Measurements from ENCODE around the gene THBS4. TPM values are rescaled to one million over a fixed set of nuclear protein-coding genes. Genes with fewer than 3 reads are reported as not detected.

Gene THBS4
- polyA plus RNA-seq, 1 donor from 2014 or later, result 6.3 TPM

DNA sequence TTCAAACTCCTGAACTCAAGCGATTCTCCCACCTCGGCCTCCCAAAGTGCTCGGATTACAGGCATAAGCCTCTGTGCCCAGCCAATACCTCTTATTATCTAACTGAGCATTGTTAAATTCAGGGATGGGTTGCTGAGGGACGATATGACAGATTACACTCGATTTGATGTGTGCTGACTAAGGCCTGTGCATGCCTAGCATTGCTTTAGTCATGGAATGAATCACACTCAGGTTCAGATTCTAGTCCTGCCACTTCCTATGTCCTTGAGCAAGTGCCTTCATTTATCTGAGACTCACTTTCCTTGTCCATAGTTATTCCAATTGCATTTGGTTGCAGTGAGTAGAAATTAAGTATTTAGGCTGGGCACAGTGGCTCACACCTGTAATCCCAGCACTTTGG is 19.5 kb downstream of the THBS4 start:
- Histone ChIP-seq H4K20me1 (ENCODE audit: insufficient read depth) (no peaks in the 10 kb centered on the region), H3K9me3 (ENCODE audit: low read length) (no peaks in the 10 kb centered on the region), H3K4me2 (ENCODE audit: low read length) (no peak overlapping the region), H2AFZ (ENCODE audit: low read depth, low read length) (no peak overlapping the region), H3K9me2 (ENCODE audit: insufficient read depth, low read length) (no peaks in the 10 kb centered on the region), H3K36me3 (ENCODE audit: insufficient read depth, low read length) (no peaks in the 10 kb centered on the region), H3K79me2 (replicated peaks; ENCODE audit: insufficient read depth, low read length) (no peaks in the 10 kb centered on the region), H3K27ac (ENCODE audit: low read length) (no peak overlapping the region), H3K4me3 (ENCODE audit: low read length) (no peak overlapping the region), H3K9ac (ENCODE audit: low read length) (no peak overlapping the region), H3K27me3 (ENCODE audit: insufficient read depth, low read depth, low read length) (no peaks in the 10 kb centered on the region), H3F3A (ENCODE audit: insufficient read depth, low read length, poor library complexity, severe bottlenecking) (no peaks in the 10 kb centered on the region)
- no peak for TF ChIP-seq RAD21 (conservative IDR thresholded peaks at IDR 0.05)
- TF ChIP-seq POLR2AphosphoS5 (IDR thresholded peaks at IDR 0.05), result no peak
- TF ChIP-seq, protein P1, sequence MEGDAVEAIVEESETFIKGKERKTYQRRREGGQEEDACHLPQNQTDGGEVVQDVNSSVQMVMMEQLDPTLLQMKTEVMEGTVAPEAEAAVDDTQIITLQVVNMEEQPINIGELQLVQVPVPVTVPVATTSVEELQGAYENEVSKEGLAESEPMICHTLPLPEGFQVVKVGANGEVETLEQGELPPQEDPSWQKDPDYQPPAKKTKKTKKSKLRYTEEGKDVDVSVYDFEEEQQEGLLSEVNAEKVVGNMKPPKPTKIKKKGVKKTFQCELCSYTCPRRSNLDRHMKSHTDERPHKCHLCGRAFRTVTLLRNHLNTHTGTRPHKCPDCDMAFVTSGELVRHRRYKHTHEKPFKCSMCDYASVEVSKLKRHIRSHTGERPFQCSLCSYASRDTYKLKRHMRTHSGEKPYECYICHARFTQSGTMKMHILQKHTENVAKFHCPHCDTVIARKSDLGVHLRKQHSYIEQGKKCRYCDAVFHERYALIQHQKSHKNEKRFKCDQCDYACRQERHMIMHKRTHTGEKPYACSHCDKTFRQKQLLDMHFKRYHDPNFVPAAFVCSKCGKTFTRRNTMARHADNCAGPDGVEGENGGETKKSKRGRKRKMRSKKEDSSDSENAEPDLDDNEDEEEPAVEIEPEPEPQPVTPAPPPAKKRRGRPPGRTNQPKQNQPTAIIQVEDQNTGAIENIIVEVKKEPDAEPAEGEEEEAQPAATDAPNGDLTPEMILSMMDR (IDR thresholded peaks at IDR 0.05; ENCODE audit: poor library complexity, severe bottlenecking), result no peak
- TF ChIP-seq EZH2 (IDR thresholded peaks at IDR 0.05; ENCODE audit: borderline replicate concordance, insufficient read depth, low read length, poor library complexity, severe bottlenecking), result no peak
- no peak for TF ChIP-seq TAF1 (IDR thresholded peaks at IDR 0.05; ENCODE audit: low read depth)
- no peak for TF ChIP-seq EP300 (conservative IDR thresholded peaks at IDR 0.05; ENCODE audit: poor library complexity, severe bottlenecking)
- TF ChIP-seq SMC3 (conservative IDR thresholded peaks at IDR 0.05; ENCODE audit: poor library complexity), result no peak
- TF ChIP-seq MXI1 (conservative IDR thresholded peaks at IDR 0.05; ENCODE audit: poor library complexity, severe bottlenecking), result no peak
- TF ChIP-seq, protein P2, sequence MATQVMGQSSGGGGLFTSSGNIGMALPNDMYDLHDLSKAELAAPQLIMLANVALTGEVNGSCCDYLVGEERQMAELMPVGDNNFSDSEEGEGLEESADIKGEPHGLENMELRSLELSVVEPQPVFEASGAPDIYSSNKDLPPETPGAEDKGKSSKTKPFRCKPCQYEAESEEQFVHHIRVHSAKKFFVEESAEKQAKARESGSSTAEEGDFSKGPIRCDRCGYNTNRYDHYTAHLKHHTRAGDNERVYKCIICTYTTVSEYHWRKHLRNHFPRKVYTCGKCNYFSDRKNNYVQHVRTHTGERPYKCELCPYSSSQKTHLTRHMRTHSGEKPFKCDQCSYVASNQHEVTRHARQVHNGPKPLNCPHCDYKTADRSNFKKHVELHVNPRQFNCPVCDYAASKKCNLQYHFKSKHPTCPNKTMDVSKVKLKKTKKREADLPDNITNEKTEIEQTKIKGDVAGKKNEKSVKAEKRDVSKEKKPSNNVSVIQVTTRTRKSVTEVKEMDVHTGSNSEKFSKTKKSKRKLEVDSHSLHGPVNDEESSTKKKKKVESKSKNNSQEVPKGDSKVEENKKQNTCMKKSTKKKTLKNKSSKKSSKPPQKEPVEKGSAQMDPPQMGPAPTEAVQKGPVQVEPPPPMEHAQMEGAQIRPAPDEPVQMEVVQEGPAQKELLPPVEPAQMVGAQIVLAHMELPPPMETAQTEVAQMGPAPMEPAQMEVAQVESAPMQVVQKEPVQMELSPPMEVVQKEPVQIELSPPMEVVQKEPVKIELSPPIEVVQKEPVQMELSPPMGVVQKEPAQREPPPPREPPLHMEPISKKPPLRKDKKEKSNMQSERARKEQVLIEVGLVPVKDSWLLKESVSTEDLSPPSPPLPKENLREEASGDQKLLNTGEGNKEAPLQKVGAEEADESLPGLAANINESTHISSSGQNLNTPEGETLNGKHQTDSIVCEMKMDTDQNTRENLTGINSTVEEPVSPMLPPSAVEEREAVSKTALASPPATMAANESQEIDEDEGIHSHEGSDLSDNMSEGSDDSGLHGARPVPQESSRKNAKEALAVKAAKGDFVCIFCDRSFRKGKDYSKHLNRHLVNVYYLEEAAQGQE (IDR thresholded peaks at IDR 0.05; ENCODE audit: borderline replicate concordance), result no peak

DNA sequence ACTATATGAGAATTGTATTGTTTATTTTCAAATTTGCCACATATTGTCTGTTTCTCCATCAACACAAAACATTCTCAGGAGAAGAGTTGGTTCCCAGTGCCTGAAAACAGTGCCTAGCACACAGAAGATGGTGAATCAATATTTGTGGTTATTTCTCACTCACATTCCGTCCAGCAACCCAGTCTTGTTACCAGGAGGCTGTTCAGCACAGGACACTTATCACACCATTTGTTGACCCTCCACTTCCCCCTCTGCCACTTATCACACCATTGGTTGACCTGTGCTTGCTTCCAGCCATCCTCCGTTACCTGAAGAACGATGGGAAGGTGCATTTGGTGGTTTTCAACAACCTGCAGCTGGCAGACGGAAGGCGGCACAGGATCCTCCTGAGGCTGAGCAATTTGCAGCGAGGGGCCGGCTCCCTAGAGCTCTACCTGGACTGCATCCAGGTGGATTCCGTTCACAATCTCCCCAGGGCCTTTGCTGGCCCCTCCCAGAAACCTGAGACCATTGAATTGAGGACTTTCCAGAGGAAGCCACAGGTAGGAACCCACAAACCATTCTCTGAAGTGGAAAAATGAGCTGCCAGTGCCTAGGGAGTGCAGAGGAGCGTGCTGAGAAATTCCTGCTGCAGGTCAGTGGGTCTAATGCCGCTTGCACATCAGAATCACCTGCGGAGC is 20.5 kb downstream of the THBS4 start:
- H3K4me2 ChIP-seq (ENCODE audit: low read length), result no peak overlapping the region
- no peaks in the 10 kb centered on the region for H4K20me1 ChIP-seq (ENCODE audit: insufficient read depth)
- H3K27me3 ChIP-seq (ENCODE audit: insufficient read depth, low read depth, low read length), result no peaks in the 10 kb centered on the region
- no peaks in the 10 kb centered on the region for H3K9me3 ChIP-seq (ENCODE audit: low read length)
- no peak overlapping the region for H2AFZ ChIP-seq (ENCODE audit: low read depth, low read length)
- no peak overlapping the region for H3K4me3 ChIP-seq (ENCODE audit: low read length)
- no peaks in the 10 kb centered on the region for H3F3A ChIP-seq (ENCODE audit: insufficient read depth, low read length, poor library complexity, severe bottlenecking)
- H3K27ac ChIP-seq (ENCODE audit: low read length), result no peak overlapping the region
- H3K36me3 ChIP-seq (ENCODE audit: insufficient read depth, low read length), result no peaks in the 10 kb centered on the region
- no peak overlapping the region for H3K9ac ChIP-seq (ENCODE audit: low read length)
- H3K9me2 ChIP-seq (ENCODE audit: insufficient read depth, low read length), result no peaks in the 10 kb centered on the region
- TF ChIP-seq, protein P2 (IDR thresholded peaks at IDR 0.05; ENCODE audit: borderline replicate concordance), result no peak
- TF ChIP-seq, protein P1 (IDR thresholded peaks at IDR 0.05; ENCODE audit: poor library complexity, severe bottlenecking), result no peak
- TF ChIP-seq TAF1 (IDR thresholded peaks at IDR 0.05; ENCODE audit: low read depth), result no peak
- no peak for TF ChIP-seq EP300 (conservative IDR thresholded peaks at IDR 0.05; ENCODE audit: poor library complexity, severe bottlenecking)
- no peak for TF ChIP-seq RAD21 (conservative IDR thresholded peaks at IDR 0.05)
- no peak for TF ChIP-seq SMC3 (conservative IDR thresholded peaks at IDR 0.05; ENCODE audit: poor library complexity)
- no peak for TF ChIP-seq POLR2AphosphoS5 (IDR thresholded peaks at IDR 0.05)
- no peak for TF ChIP-seq MXI1 (conservative IDR thresholded peaks at IDR 0.05; ENCODE audit: poor library complexity, severe bottlenecking)
- no peak for TF ChIP-seq EZH2 (IDR thresholded peaks at IDR 0.05; ENCODE audit: borderline replicate concordance, insufficient read depth, low read length, poor library complexity, severe bottlenecking)
- no peaks in the 10 kb centered on the region for H3K79me2 ChIP-seq (replicated peaks; ENCODE audit: insufficient read depth, low read length)
